ENCODE results near the gene TMEM14C. TPM values are rescaled to one million over a fixed set of nuclear protein-coding genes. Genes with fewer than 3 reads are reported as not detected.

Gene TMEM14C
- total and polyA plus RNA-seq, 7 donors = 64.4 to 161 (median 87.9) TPM

DNA sequence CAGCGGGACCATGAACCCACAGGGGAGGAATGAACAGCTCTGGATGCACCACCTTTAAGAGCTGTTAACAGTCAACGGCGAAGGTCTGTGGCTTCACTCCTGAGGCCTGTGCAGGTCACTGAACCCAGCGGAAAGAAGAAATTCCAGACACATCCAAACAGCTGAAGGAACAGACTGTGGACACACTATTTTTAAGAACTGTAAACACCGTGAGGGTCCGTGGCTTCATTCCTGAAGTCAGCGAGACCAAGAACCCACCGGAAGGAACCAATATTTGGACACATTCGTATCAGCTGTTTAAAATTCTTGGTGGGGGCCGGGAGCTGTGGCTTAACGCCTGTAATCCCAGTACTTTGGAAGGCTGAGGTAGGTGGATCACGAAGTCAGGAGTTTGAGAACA lies 19.4 kb downstream of the TMEM14C start:
- intact Hi-C loops (cut with DNase I) = no loop called here
- Histone ChIP-seq H3K27ac (no peak overlapping the region), H3K4me3 (no peak overlapping the region), H3K27me3 (ENCODE audit: insufficient read depth in 3 of 3, low read length in 2 of 3) (no peaks in the 10 kb centered on the region), H3K36me3 (ENCODE audit: insufficient read depth in 1 of 2, low read depth in 1 of 2) (peaks cover 0 to 7% of the 10 kb centered on the region in 2 donors), H3K9me3 (no peaks in the 10 kb centered on the region), H3K4me1 (peaks cover 4% of the 10 kb centered on the region)
- no peak for TF ChIP-seq CTCF (IDR thresholded peaks at IDR 0.05)
- DNase-seq (no peak), ATAC-seq (no peak)
- 88 to 91% (median 88%) methylated on average over 12 of the region's 12 CpGs for WGBS, 3 donors

DNA sequence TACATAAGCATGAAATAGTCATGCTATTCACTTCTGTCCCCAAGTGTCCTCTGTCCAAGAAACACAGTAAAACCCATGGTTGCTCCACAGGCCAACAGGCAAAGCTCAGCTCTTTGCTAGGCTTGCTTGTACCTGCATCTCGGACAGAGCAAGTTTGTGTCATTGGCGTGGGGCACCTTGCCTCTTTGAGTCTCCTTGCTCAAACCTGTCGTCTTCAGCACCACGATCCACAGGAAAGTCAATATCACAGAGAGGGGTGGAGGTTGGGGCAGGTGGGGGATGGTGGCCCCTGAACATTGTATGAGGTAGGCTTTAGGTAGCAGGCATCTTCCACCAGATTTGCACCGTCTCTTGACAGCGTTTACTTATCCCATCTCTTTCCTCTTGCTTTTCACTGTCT lies 20.6 kb downstream of the TMEM14C start:
- H3K4me1 ChIP-seq = peaks cover 7% of the 10 kb centered on the region
- intact Hi-C loops (cut with DNase I) = no loop called here
- H3K36me3 ChIP-seq (ENCODE audit: insufficient read depth in 1 of 2, low read depth in 1 of 2) = peaks cover 0 to 7% of the 10 kb centered on the region in 2 donors
- no peak for TF ChIP-seq CTCF (IDR thresholded peaks at IDR 0.05)
- ATAC-seq = no peak
- WGBS, 3 donors = 73 to 85% (median 82%) methylated on average over 6 of the region's 6 CpGs
- H3K27me3 ChIP-seq (ENCODE audit: insufficient read depth in 3 of 3, low read length in 2 of 3) = no peaks in the 10 kb centered on the region
- no peak overlapping the region for H3K27ac ChIP-seq
- H3K4me3 ChIP-seq = no peak overlapping the region
- H3K9me3 ChIP-seq = no peaks in the 10 kb centered on the region
- DNase-seq = no peak

- intact Hi-C loops (cut with DNase I) = no loop called here
- no peak for ATAC-seq
Observed at GRCh38 chr6:10745116-10745515, 22.2 kb downstream of the TMEM14C start.

GRCh38 chr6:10746915-10747250 lies 24.0 kb downstream of the TMEM14C start:
- Histone ChIP-seq H3K4me3 (peak overlapping the region; percentile 74), H3K27me3 (ENCODE audit: insufficient read depth in 3 of 3, low read length in 2 of 3) (no peaks in the 10 kb centered on the region), H3K4me1 (peaks cover 22% of the 10 kb centered on the region), H3K36me3 (ENCODE audit: insufficient read depth in 1 of 2, low read depth in 1 of 2) (peaks cover 3 to 36% of the 10 kb centered on the region in 2 donors), H3K9me3 (no peaks in the 10 kb centered on the region), H3K27ac (peak overlapping the region; percentile 83)
- no peak for TF ChIP-seq CTCF (IDR thresholded peaks at IDR 0.05)
- DNase-seq = no peak
- no peak for ATAC-seq
- intact Hi-C loops (cut with DNase I) = loop anchor here (1.0 to 2.0 kb wide), 2 partner anchors 24 kb away; partner anchors contain the start of gene TMEM14C (in 2 of the 2)
- WGBS, 3 donors = 28 to 44% (median 32%) methylated on average over 9 of the region's 9 CpGs

More at GRCh38 chr6:10745116-10745515, 22.2 kb downstream of the TMEM14C start:
- Histone ChIP-seq H3K36me3 (ENCODE audit: insufficient read depth in 1 of 2, low read depth in 1 of 2) (peaks cover 3 to 20% of the 10 kb centered on the region in 2 donors), H3K4me1 (peaks cover 22% of the 10 kb centered on the region), H3K4me3 (no peak overlapping the region), H3K27ac (no peak overlapping the region), H3K27me3 (ENCODE audit: insufficient read depth in 3 of 3, low read length in 2 of 3) (no peaks in the 10 kb centered on the region), H3K9me3 (no peaks in the 10 kb centered on the region)
- no peak for TF ChIP-seq CTCF (IDR thresholded peaks at IDR 0.05)
- no peak for DNase-seq
- 81 to 87% (median 84%) methylated on average over 5 of the region's 5 CpGs for WGBS, 3 donors

Data from psoas muscle (tissue), 8 donors.